Lung (tissue), 12 donors: Measurements from ENCODE around the gene ALPL. TPM values are rescaled to one million over a fixed set of nuclear protein-coding genes. Genes with fewer than 3 reads are reported as not detected.

Experiments
- ATAC-seq: fragments of 200-7000 bp; cut with Tn5 transposase; one replicate; pipeline ENCODE4 v1.9.1; 2020; ENCODE audit warnings: moderate number of reproducible peaks; ENCODE audit not compliant: insufficient read depth, low FRiP score
- DNase-seq, 3 donors: peaks; one replicate each; pipeline ENCODE4 v3.0.0-alpha.2; 2013 to 2017
- H3K27ac ChIP-seq, 2 donors: one replicate each; pipeline ENCODE4 v1.5.1; 2013; ENCODE audit warnings: mild to moderate bottlenecking in 2 of 2, moderate library complexity in 2 of 2, control low read depth in 1 of 2, inconsistent platforms in 1 of 2, low read depth in 1 of 2, low read length in 1 of 2
- H3K27me3 ChIP-seq, 3 donors: one replicate each; pipeline ENCODE4 v1.5.1; 2013; ENCODE audit warnings: low read length in 2 of 3; ENCODE audit not compliant: control insufficient read depth in 3 of 3, insufficient read depth in 3 of 3
- H3K36me3 ChIP-seq, 4 donors: one replicate each; pipeline ENCODE4 v1.5.1; 2013; ENCODE audit warnings: low read length in 4 of 4, mild to moderate bottlenecking in 1 of 4, moderate library complexity in 1 of 4; ENCODE audit not compliant: control insufficient read depth in 4 of 4, insufficient read depth in 4 of 4
- H3K4me1 ChIP-seq, 5 donors: one replicate each; pipeline ENCODE4 v1.5.1; 2013; ENCODE audit warnings: low read length in 5 of 5, mild to moderate bottlenecking in 2 of 5, moderate library complexity in 1 of 5; ENCODE audit not compliant: control insufficient read depth in 5 of 5, insufficient read depth in 5 of 5
- H3K4me3 ChIP-seq: one replicate; pipeline ENCODE4 v1.5.1; 2013; ENCODE audit warnings: mild to moderate bottlenecking, control low read depth, moderate library complexity
- H3K9ac ChIP-seq, 2 donors: one replicate each; pipeline ENCODE4 v1.5.1; 2013; ENCODE audit warnings: low read length in 2 of 2, control low read depth in 1 of 2; ENCODE audit not compliant: insufficient read depth in 1 of 2
- H3K9me3 ChIP-seq, 4 donors: one replicate each; pipeline ENCODE4 v1.5.1; 2013; ENCODE audit warnings: low read length in 3 of 4, mild to moderate bottlenecking in 1 of 4, moderate library complexity in 1 of 4; ENCODE audit not compliant: control insufficient read depth in 4 of 4, insufficient read depth in 3 of 4
- CTCF ChIP-seq: IDR thresholded peaks from 2 replicates; pipeline ENCODE4 v1.5.1; 2012; ENCODE audit warnings: mild to moderate bottlenecking; ENCODE audit errors: control extremely low read depth, extremely low read depth
- WGBS, 2 donors: extraction: QIAGEN DNeasy Blood & Tissue Kit; methylation state at CpG; one replicate each; pipeline ENCODE4 v1.1.7; 2013; 5-methylcytosine and 5-hydroxymethylcytosine counted together
- polyA plus RNA-seq, 2 donors: library from polyadenylated mRNA; stranded (reverse); fragments of 200-250 nt; gene quantifications; one replicate each; pipeline ENCODE4 v1.2.1, GENCODE V29; 2013
- total RNA-seq, 2 donors: library from RNA; depleted of rRNA in 1 of 2; stranded (reverse); fragments of >200 nt in 1 of 2; gene quantifications; one replicate each; pipeline ENCODE4 v1.2.1, GENCODE V29; 2014 to 2021
- donor health status: control.
- donor health status: control.
- donor health status: Bipolar disorder and iron deficiency.
- donor health status: healthy.
- donor health status: DM: yes; HTN: yes; CAD: no.

ALPL gene
- total and polyA plus RNA-seq, 4 donors, result 38.6 to 242 (median 230) TPM

DNA sequence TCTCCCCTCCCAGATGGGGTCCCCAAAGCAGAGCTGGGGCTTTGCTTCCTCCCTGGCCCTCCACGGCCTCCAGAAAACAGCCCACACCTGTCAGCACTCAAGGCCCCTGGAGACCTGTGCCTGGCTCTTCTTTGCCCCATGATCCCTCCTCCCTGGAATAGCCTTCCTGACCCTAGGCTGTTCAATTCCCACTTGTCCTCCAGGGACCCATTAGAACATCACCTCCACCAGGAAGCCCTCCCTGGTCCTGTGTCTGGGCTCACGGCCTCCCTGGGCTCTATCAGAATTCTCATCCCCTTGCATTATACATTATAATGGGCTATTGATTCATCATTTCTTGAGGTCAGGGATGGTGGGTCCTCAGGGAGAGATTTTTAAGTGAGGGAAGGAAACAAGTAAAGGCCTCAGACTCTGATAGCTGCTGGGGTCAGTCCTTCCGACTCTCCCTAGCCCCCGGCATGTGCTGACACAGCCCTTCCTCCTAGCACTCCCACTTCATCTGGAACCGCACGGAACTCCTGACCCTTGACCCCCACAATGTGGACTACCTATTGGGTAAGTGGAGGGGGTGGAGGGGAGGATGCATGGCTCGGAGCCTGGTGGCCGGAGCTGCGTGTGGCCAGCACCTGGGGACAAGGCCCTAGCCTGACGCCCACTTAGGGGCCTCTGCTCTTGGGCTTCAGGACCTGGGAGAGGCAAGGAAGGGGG is 60.8 kb downstream of the ALPL start:
- H3K36me3 ChIP-seq, result no peaks in the 10 kb centered on the region
- H3K27ac ChIP-seq, result no peak overlapping the region
- no peak for TF ChIP-seq CTCF
- no peak overlapping the region for H3K4me3 ChIP-seq
- no peak for ATAC-seq
- H3K27me3 ChIP-seq, result no peaks in the 10 kb centered on the region
- H3K9ac ChIP-seq, result no peak overlapping the region
- H3K9me3 ChIP-seq, result peaks cover 0 to 3% (median under 1%) of the 10 kb centered on the region in 4 donors
- 84 to 89% methylated on average over 10 of the region's 10 CpGs for WGBS, 2 donors
- DNase-seq, result no peak
- H3K4me1 ChIP-seq, result peaks cover 0 to 10% (median under 1%) of the 10 kb centered on the region in 5 donors

GRCh38 chr1:21570528-21570875 is 61.3 kb downstream of the ALPL start:
- Histone ChIP-seq H3K27me3 (no peaks in the 10 kb centered on the region), H3K36me3 (no peaks in the 10 kb centered on the region), H3K4me1 (peaks cover 0 to 10% (median 5%) of the 10 kb centered on the region in 5 donors), H3K27ac (no peak overlapping the region), H3K4me3 (no peak overlapping the region), H3K9ac (no peak overlapping the region), H3K9me3 (peaks cover 0 to 3% (median under 1%) of the 10 kb centered on the region in 4 donors)
- ATAC-seq (no peak), DNase-seq (no peak)
- WGBS, 2 donors, result 91 to 96% methylated on average over 5 of the region's 5 CpGs
- no peak for TF ChIP-seq CTCF

- Histone ChIP-seq H3K9me3 (peaks cover 0 to 3% (median under 1%) of the 10 kb centered on the region in 4 donors), H3K36me3 (no peaks in the 10 kb centered on the region), H3K9ac (no peak overlapping the region), H3K27me3 (no peaks in the 10 kb centered on the region), H3K4me1 (peaks cover 0 to 10% (median 8%) of the 10 kb centered on the region in 5 donors), H3K27ac (no peak overlapping the region), H3K4me3 (no peak overlapping the region)
- ATAC-seq, result no peak
- DNase-seq, result no peak
- no peak for TF ChIP-seq CTCF
- 81 to 94% methylated on average over 4 of the region's 4 CpGs for WGBS, 2 donors
Observed at GRCh38 chr1:21570885-21571284, 61.7 kb downstream of the ALPL start.

GRCh38 chr1:21572221-21572620 is 63.0 kb downstream of the ALPL start:
- no peak overlapping the region for H3K27ac ChIP-seq
- H3K4me1 ChIP-seq, result peaks cover 0 to 10% (median 8%) of the 10 kb centered on the region in 5 donors
- no peak overlapping the region for H3K4me3 ChIP-seq
- H3K36me3 ChIP-seq, result no peaks in the 10 kb centered on the region
- WGBS, 2 donors, result 95 to 98% methylated on average over 6 of the region's 6 CpGs
- no peaks in the 10 kb centered on the region for H3K27me3 ChIP-seq
- no peak overlapping the region for H3K9ac ChIP-seq
- no peak for ATAC-seq
- peaks cover 0 to 3% (median under 1%) of the 10 kb centered on the region in 4 donors for H3K9me3 ChIP-seq
- TF ChIP-seq CTCF, result no peak
- DNase-seq, result no peak
